H9 (cell line): Measurements from ENCODE around the gene NACA. TPM values are rescaled to one million over a fixed set of nuclear protein-coding genes. Genes with fewer than 3 reads are reported as not detected.

ENCODE experiments used
- DNase-seq: peaks from one replicate; pipeline ENCODE4 v3.0.0-alpha.2; 2017
- H2AFZ ChIP-seq: one replicate; pipeline ENCODE4 v1.6.1; 2013; ENCODE audit warnings: mild to moderate bottlenecking, low read length, control low read depth, moderate library complexity
- H2AK5ac ChIP-seq: 2 replicates; pipeline ENCODE4 v1.6.1; 2013; ENCODE audit warnings: low read length, control low read depth, mixed read lengths; ENCODE audit not compliant: insufficient read length
- H2BK120ac ChIP-seq: one replicate; pipeline ENCODE4 v1.6.1; 2013; ENCODE audit warnings: low read depth, mild to moderate bottlenecking, low read length, control low read depth, inconsistent platforms; ENCODE audit not compliant: poor library complexity, severe bottlenecking
- H2BK12ac ChIP-seq: 2 replicates; pipeline ENCODE4 v1.6.1; 2013; ENCODE audit warnings: low read length, control low read depth, mixed read lengths, low read depth; ENCODE audit not compliant: insufficient read length
- H2BK15ac ChIP-seq: 2 replicates; pipeline ENCODE4 v1.6.1; 2013; ENCODE audit warnings: low read depth, low read length, control low read depth
- H2BK20ac ChIP-seq: one replicate; pipeline ENCODE4 v1.6.1; 2013; ENCODE audit warnings: low read depth, mild to moderate bottlenecking, low read length, control low read depth, inconsistent platforms; ENCODE audit not compliant: poor library complexity, severe bottlenecking
- H2BK5ac ChIP-seq: 2 replicates; pipeline ENCODE4 v1.6.1; 2013; ENCODE audit warnings: low read length, control low read depth, mixed read lengths; ENCODE audit not compliant: insufficient read length
- H3K14ac ChIP-seq: 2 replicates; pipeline ENCODE4 v1.6.1; 2013; ENCODE audit warnings: low read length, control low read depth; ENCODE audit not compliant: insufficient read depth
- H3K18ac ChIP-seq: 2 replicates; pipeline ENCODE4 v1.6.1; 2013; ENCODE audit warnings: low read depth, mild to moderate bottlenecking, mixed read lengths, low read length, control low read depth; ENCODE audit not compliant: insufficient read length
- H3K23ac ChIP-seq: 2 replicates; pipeline ENCODE4 v1.6.1; 2013; ENCODE audit warnings: low read length, control low read depth, mixed read lengths, low read depth; ENCODE audit not compliant: insufficient read length
- H3K23me2 ChIP-seq: 2 replicates; pipeline ENCODE4 v1.6.1; 2013; ENCODE audit warnings: low read depth, mild to moderate bottlenecking, mixed read lengths, low read length, control low read depth; ENCODE audit not compliant: insufficient read length, poor library complexity, severe bottlenecking
- H3K27ac ChIP-seq: 2 replicates; pipeline ENCODE4 v1.5.1; 2013; ENCODE audit warnings: low read length, control low read depth, mixed read lengths, low read depth; ENCODE audit not compliant: insufficient read length
- H3K27me3 ChIP-seq: 2 replicates; pipeline ENCODE4 v1.6.1; 2013; ENCODE audit warnings: low read length, control low read depth, inconsistent platforms; ENCODE audit not compliant: insufficient read depth
- H3K4ac ChIP-seq: 2 replicates; pipeline ENCODE4 v1.6.1; 2013; ENCODE audit warnings: low read depth, mild to moderate bottlenecking, control low read depth, inconsistent platforms, low read length, moderate library complexity
- H3K4me1 ChIP-seq: 2 replicates; pipeline ENCODE4 v1.6.1; 2013; ENCODE audit warnings: low read length, control low read depth, inconsistent platforms; ENCODE audit not compliant: insufficient read depth
- H3K4me2 ChIP-seq: 2 replicates; pipeline ENCODE4 v1.6.1; 2013; ENCODE audit warnings: low read length, control low read depth, mixed read lengths; ENCODE audit not compliant: insufficient read length, insufficient read depth
- H3K56ac ChIP-seq: 2 replicates; pipeline ENCODE4 v1.6.1; 2013; ENCODE audit warnings: low read depth, mild to moderate bottlenecking, mixed read lengths, low read length, control low read depth; ENCODE audit not compliant: insufficient read length
- H3K79me1 ChIP-seq: 2 replicates; pipeline ENCODE4 v1.6.1; 2013; ENCODE audit warnings: low read depth, mild to moderate bottlenecking, moderate library complexity, low read length, control low read depth, inconsistent platforms; ENCODE audit not compliant: insufficient read depth, poor library complexity, severe bottlenecking
- H3K79me2 ChIP-seq: 2 replicates; pipeline ENCODE4 v1.6.1; 2013; ENCODE audit warnings: low read length, control low read depth, inconsistent platforms; ENCODE audit not compliant: insufficient read depth
- H3K9ac ChIP-seq: 2 replicates; pipeline ENCODE4 v1.6.1; 2013; ENCODE audit warnings: low read length, control low read depth, mixed read lengths; ENCODE audit not compliant: insufficient read length; ENCODE audit errors: extremely low read depth
- H3K9me3 ChIP-seq: one replicate; pipeline ENCODE4 v1.6.1; 2013; ENCODE audit warnings: low read depth, low read length, inconsistent platforms; ENCODE audit not compliant: control insufficient read depth
- H3T11ph ChIP-seq: one replicate; pipeline ENCODE4 v1.6.1; 2013; ENCODE audit warnings: mild to moderate bottlenecking, low read length, control low read depth, inconsistent platforms
- H4K20me1 ChIP-seq: one replicate; pipeline ENCODE4 v1.6.1; 2013; ENCODE audit not compliant: control insufficient read depth, insufficient read length, insufficient read depth
- H4K5ac ChIP-seq: 2 replicates; pipeline ENCODE4 v1.6.1; 2013; ENCODE audit warnings: low read depth, mild to moderate bottlenecking, mixed read lengths, low read length, control low read depth; ENCODE audit not compliant: insufficient read length
- H4K8ac ChIP-seq: replicated peaks from 2 replicates; pipeline ENCODE4 v1.6.1; 2013; ENCODE audit warnings: low read length, control low read depth, mixed read lengths, low read depth; ENCODE audit not compliant: insufficient read length
- H4K91ac ChIP-seq: 2 replicates; pipeline ENCODE4 v1.6.1; 2013; ENCODE audit warnings: low read depth, mild to moderate bottlenecking, moderate library complexity, mixed read lengths, low read length, control low read depth; ENCODE audit not compliant: insufficient read length
- H3K27ac Mint-ChIP-seq, 3 experiments: 2 replicates in 2 of 3; 3 replicates in 1 of 3; pipeline ENCODE4 v1.8.0; 2020 to 2021; ENCODE audit warnings: mixed read lengths in 3 of 3, mild to moderate bottlenecking in 1 of 3, moderate library complexity in 1 of 3
- H3K27me3 Mint-ChIP-seq: 2 replicates; pipeline ENCODE4 v1.8.0; 2021; ENCODE audit warnings: low read depth, mild to moderate bottlenecking, moderate library complexity, mixed read lengths
- H3K36me3 Mint-ChIP-seq, 3 experiments: 2 replicates in 2 of 3; 3 replicates in 1 of 3; pipeline ENCODE4 v1.8.0; 2020 to 2021; ENCODE audit warnings: low read depth in 3 of 3, mixed read lengths in 3 of 3; ENCODE audit not compliant: insufficient read depth in 1 of 3
- H3K4me1 Mint-ChIP-seq, 2 experiments: 2 replicates each; pipeline ENCODE4 v1.8.0; 2020; ENCODE audit warnings: mixed read lengths in 2 of 2
- H3K4me3 Mint-ChIP-seq, 2 experiments: 2 replicates in 1 of 2; 3 replicates in 1 of 2; pipeline ENCODE4 v1.8.0; 2020 to 2021; ENCODE audit warnings: mild to moderate bottlenecking in 2 of 2, mixed read lengths in 2 of 2, moderate library complexity in 1 of 2
- H3K9me3 Mint-ChIP-seq, 2 experiments: 2 replicates in 1 of 2; 3 replicates in 1 of 2; pipeline ENCODE4 v1.8.0; 2020; ENCODE audit warnings: mild to moderate bottlenecking in 2 of 2, mixed read lengths in 2 of 2, moderate library complexity in 1 of 2
- CTCF ChIP-seq: fragments of 200-600 bp; sonication (generic); conservative IDR thresholded peaks from 3 replicates; pipeline ENCODE4 v1.8.0; 2021; ENCODE audit warnings: antibody characterized with exemption, mild to moderate bottlenecking
- WGBS: extraction: QIAGEN DNeasy Blood & Tissue Kit; methylation state at CpG from one replicate; pipeline ENCODE4 v1.1.7; 2013; ENCODE audit warnings: missing lambda C conversion rate, low lambda C conversion rate, mixed read lengths; ENCODE audit not compliant: insufficient read length; ENCODE audit errors: extremely low coverage; 5-methylcytosine and 5-hydroxymethylcytosine counted together
- total RNA-seq: library from RNA; stranded (reverse); gene quantifications from 2 replicates; pipeline ENCODE4 v1.2.1, GENCODE V29; 2021

NACA gene
- total RNA-seq, 1 experiment from 2014 or later = 1,204 TPM

GRCh38 chr12:56772625-56773024 lies 47.5 kb upstream of the NACA start:
- H2BK12ac ChIP-seq = no peak overlapping the region
- H3K9me3 ChIP-seq = no peaks in the 10 kb centered on the region
- Mint-ChIP-seq H3K9me3 (peaks cover 10 to 14% of the 10 kb centered on the region in 2 experiments), H3K27me3 (no peaks in the 10 kb centered on the region; the same call in none of the 2 replicates), H3K4me1 (peaks cover 10 to 11% of the 10 kb centered on the region in 2 experiments), H3K4me3 (no peak overlapping the region), H3K36me3 (peaks cover 6 to 15% (median 9%) of the 10 kb centered on the region in 3 experiments; a peak in 6 of 7 replicates), H3K27ac (no peak overlapping the region)
- H3K4me2 ChIP-seq = no peak overlapping the region
- H2AK5ac ChIP-seq = no peak overlapping the region
- H3K23me2 ChIP-seq = no peaks in the 10 kb centered on the region
- H4K5ac ChIP-seq = no peak overlapping the region
- peaks cover 4% of the 10 kb centered on the region; the same call in 1 of the 2 replicates for H3K4me1 ChIP-seq
- no peak overlapping the region for H4K8ac ChIP-seq
- no peak overlapping the region for H4K91ac ChIP-seq
- H3K4ac ChIP-seq = no peak overlapping the region
- TF ChIP-seq CTCF = no peak
- WGBS = no CpG with 5 or more reads among the region's 5 CpGs
- H2AFZ ChIP-seq = no peak overlapping the region
- H3K27ac ChIP-seq = no peak overlapping the region
- no peak overlapping the region for H2BK15ac ChIP-seq
- H3K18ac ChIP-seq = no peak overlapping the region
- H2BK5ac ChIP-seq = no peak overlapping the region
- H3K23ac ChIP-seq = no peak overlapping the region
- H2BK20ac ChIP-seq = no peak overlapping the region
- H3K27me3 ChIP-seq = no peaks in the 10 kb centered on the region
- H3K56ac ChIP-seq = no peak overlapping the region
- no peak overlapping the region for H3K9ac ChIP-seq
- H3T11ph ChIP-seq = no peak overlapping the region
- H3K79me1 ChIP-seq = no peaks in the 10 kb centered on the region
- no peak overlapping the region for H3K14ac ChIP-seq
- no peaks in the 10 kb centered on the region for H4K20me1 ChIP-seq
- H3K79me2 ChIP-seq = no peaks in the 10 kb centered on the region
- H2BK120ac ChIP-seq = no peak overlapping the region
- DNase-seq = no peak
